Amniotic epithelial cell (primary cell): ENCODE results near the gene MTMR2.

ENCODE experiments used
- DNase-seq: peaks from one replicate; pipeline ENCODE4 v3.0.0-alpha.2; 2010; ENCODE audit warnings: low read depth

MTMR2 gene

DNA sequence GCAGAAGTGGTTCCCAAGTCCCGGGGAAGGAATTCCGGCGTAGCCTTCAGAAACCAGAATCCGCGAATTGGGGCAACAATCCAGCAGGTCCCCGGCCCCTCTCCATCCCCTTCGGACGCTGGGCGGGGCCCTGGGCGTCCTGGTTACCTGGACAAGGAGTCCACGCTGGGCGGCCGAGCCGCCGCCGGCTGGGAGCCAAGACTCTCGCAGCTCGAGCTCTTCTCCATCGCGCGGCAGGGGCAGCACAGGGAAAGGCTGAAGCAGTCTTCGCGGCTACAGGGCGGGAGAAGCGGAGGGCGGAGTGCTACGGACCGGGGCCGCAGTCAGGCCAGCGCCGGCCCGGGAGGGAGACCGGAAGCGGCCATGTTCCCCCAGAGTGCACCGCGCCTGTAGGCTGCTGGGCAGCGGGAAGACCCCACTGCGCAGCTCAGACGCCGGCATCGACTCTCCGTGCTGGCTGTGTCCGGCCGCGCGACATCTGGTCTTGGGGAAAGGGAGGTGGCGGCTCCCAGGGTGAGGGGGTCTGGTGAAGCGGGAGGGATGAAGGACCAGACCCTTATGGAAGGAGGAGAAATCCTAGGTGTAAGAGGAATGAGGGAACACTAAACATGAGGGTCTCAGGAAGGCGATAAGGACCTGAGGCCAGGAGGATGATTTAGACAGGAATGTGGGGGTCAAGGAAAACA lies at the start of gene MTMR2:
Gene MTMR2 (minus strand): TSS at position 380 of the 686 bp plus-strand sequence. CDS start 153 bp downstream, at position 227.
- peak; percentile 59 for DNase-seq

DNA sequence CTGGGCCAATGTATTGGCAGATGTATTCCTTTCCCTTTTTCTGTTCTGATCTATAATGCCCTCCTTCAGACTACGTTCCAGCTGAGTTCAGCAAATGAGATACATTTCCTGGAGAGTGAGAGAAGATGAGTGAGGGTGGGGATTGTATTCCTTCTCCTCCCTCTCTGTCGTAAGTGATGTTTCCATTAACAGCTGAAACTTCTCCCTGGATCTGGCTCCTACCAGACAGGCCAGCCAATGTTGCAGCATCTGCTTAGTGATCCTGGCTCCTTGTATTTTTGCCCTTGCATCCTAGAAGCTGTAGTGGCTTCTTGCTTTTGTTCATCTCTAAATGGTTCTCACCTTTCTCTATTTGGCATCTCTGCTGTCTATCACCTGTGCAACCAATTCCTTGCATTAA lies 48.2 kb upstream of the MTMR2 start:
- DNase-seq: no peak

DNA sequence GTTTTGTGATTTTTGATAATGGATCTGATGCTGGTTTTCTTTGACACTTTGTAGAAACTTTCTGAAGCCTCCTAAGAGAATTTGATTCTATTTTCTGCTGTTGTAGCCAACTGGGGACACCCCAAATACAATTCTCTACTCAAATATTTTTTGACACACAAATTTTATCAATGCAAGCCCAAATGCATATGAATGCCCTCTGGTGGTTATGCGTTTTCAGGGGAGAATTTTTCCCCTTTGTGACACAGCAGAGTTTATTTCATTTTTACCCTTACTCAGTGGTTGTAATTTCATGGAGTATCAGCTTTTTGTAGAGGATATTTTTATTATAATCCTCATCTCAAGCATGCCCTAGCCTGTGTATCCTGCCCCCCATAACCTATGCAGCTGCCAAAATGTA lies 44.7 kb upstream of the MTMR2 start:
- DNase-seq: no peak

DNA sequence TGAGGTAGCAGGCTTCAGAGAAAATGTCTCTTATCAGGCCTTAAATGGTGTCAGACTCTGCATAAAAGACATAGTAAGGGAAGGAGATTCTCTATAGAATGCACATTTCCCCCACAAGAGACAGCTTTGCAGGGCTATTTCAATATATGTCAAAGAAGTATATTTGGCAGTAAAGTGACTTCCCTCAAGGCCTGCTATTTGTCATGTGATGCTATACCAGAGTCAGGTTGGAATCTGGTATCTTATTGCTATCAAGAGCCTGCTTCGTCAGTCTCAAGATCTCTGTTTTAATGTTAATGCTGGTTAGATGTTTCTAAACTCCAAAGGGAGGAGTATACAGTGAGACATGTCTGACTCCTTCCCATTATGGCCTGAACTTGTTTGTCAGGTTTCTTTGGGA lies 40.4 kb upstream of the MTMR2 start:
- DNase-seq: no peak

DNA sequence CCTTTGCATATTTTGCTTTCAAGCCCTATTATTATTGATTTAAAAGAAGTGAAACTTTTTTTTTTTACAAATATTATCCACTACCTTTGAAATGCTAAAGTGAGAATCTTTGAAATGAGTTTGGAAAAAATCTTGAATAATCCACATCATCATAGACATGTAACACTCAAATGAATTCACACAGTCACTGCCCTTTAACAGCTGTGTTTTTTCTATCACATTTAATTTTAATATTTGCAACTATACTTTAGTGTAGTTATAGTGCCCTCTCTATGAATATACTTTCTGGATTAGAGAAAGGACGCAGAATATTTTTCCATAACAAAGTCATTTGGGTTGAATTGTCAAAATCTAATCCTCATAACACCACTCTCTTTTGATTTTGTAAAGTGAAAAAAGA lies 37.9 kb upstream of the MTMR2 start:
- DNase-seq: no peak

DNA sequence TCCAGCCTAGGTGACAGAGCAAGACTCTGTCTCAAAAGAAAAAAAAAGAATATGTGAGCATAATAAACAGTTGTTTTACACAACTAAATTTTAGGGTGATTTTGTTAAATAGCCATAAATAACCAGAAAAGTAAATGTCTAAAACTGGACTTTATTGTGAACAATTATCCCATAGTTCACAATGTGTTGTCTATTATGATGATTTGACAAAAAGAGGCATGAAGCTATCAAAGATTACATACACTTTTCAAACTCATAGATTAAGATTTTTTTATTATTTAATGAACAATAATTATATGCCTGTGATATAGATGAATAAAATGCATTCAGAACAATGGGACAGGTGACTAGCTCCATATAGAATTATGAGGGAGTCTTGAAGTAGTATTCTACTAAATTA lies 27.0 kb upstream of the MTMR2 start:
- DNase-seq: no peak

DNA sequence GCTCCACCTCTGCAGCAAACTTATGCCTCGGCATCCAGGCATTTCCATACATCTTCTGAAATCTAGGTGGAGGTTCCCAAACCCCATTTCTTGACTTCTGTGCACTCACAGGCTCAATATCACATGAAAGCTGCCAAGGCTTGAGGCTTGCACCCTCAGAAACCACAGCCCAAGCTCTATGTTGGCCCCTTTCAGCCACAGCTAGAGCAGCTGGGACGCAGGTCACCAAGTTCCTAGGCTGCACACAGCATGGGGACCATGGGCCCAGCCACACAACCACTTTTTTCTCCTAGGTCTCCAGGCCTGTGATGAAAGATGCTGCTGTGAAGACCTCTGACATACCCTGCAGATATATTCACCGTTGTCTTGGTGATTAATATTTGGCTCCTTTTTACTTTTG lies 24.7 kb upstream of the MTMR2 start:
- no peak for DNase-seq

DNA sequence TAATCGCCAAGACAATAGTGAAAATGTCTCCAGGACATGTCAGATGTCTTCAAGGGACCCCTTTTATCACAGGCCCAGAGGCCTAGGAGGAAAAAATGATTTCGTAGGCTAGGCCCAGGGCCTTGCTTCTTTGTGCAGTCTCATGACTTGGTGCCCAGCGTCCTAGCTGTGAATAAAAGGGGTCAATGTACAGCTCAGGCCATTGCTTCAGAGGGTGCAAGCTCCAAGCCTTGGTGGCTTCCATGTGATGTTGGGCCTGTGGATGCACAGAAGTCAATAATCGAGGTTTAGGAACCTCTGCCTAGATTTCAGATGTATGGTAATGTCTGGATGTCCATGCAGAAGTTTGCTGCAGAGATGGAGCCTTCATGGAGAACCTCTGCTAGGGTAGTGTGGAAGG lies 20.7 kb upstream of the MTMR2 start:
- no peak for DNase-seq

DNA sequence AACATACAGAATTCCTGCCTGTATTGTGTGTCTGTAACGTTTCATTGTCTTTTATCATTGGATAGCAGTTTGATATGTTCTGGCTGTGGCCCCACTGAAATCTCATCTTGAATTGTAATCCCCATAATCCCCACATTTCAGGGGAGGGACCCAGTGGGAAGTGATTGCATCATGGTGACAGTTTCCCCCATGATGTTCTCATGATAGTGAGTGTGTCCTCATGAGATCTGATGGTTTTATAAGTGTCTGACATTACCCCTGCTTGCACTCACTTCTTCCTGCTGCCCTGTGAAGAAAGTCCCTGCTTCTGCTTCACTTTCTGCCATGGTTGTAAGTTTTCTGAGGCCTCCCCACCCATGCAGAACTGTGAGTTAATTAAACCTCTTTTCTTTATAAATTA lies 19.6 kb upstream of the MTMR2 start:
- no peak for DNase-seq

DNA sequence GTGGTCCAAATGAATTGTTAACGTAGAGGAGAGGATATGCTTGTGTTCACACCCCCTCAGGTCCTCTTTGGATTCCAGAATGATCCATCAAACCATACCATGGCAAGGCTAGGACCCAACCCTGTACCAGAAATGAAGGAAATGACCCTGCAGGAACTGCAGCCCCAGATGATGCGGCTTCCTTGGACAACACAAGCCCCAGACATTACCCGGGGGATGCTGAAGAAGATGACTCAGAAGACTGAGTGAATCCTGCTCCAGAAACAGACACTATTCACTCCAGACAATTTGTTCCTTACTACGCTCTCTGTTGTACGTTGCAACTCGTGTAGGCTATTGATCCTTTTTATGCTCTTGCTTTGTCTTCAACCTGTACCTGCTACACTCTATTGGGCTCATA lies 15.2 kb upstream of the MTMR2 start:
- no peak for DNase-seq

DNA sequence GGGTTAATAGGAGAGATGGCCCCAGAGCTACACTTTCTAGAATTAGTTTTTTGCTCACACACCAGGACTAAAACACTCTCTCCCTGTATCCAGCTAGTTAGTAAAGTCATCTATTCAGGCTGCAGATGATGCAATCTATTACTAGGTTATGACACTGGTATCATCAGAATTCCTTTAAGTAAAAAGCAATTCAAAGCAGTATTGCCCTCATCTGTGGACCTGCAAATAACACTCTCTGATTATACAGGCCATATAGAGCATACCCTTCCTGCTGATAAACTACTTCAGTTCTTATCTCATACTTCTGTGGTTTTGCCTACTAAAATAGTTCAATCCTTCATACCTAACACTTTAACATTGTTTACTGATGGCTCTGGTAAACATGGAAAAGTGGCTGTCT lies 13.5 kb upstream of the MTMR2 start:
- DNase-seq: peak; percentile 38

DNA sequence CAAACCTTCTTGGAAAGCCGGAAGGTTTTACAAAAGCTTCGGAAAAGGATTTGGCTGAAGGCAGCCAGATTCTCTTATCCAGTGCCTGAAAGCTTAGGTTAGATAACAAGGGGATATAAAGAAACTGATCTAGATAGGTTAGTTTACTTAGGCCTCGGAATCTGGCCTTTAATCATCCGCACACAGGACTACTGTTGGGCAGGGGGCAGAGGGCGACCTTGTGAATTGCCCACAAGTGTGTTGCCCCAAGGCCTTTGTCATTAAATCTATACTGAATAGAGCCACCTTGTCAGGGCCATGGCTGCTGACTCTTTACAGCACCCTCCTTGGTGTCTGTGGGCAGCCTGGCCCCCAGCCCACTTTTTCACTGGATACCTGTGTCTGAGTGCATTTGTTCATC lies 9.7 kb upstream of the MTMR2 start:
- no peak for DNase-seq

DNA sequence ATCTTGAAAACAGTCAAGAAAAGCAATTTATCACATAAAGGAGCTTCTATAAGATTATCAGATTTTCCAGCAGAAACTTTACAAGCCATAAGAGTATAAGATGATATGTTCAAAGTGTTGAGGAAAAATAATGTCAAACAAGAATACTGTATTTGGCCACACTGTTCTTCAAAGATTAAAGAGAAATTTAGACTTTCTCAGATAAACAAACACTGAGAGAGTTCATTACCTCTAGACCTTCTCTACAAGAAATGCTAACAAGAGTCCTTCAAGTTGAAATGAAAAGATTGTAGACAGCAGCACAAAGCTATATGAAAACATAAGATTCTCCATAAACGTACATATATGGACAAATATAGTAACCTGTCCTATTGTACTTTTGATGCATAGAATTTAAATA lies 8.0 kb upstream of the MTMR2 start:
- no peak for DNase-seq

DNA sequence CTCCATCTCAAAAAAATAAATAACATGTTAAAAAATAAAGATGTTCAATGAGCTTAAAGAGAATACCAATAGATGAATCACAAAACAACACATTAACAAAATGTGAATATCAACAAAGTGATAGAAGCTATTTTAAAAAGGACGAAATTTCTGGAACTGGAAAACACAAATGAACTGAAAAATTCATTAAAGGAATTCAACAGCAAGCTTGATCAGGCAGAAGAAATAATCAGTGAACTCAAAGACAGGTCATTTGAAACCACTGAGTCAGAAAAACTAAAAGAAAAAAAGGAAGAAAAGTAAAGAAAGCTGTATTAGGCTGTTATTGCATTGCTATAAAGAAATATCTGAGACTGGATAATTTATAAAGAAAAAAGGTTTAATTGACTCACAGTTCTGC lies 7.0 kb upstream of the MTMR2 start:
- no peak for DNase-seq

DNA sequence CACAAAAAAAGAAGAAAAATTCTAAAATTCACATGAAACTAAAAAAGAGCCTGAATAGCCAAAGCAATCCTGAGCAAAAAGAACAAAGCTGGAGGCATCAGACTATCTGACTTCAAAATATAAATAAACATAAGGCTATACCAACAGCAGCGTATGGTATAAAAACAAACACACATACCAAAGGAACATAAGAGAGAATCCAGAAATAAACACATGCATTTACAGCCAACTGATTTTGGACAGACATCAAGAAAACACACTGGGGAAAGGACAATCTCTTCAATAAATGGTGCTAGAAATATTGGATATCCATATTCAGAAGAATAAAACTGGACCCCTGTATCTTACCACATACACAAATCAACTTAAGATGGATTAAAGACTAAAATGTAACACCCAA lies 2.8 kb upstream of the MTMR2 start:
- DNase-seq: no peak

DNA sequence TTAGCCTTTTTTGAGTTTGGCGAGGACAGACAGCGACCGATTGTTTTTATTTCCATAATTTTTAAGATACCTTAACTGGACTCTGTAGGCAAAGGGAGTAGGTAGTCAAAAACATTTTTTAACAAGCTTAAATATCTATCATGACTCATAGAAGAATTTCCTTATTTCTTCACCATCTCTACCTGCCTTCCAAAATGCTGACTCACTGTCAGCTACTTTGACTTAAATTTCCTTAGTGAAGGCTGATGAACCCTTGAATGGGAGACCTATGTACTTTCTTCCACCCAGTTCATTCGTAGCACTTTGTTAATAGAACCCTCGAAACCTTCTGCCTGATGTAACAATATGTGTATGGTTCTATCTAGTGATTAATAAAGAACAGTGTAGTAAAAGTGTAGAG lies 1.1 kb upstream of the MTMR2 start:
- DNase-seq: peak; percentile 45

DNA sequence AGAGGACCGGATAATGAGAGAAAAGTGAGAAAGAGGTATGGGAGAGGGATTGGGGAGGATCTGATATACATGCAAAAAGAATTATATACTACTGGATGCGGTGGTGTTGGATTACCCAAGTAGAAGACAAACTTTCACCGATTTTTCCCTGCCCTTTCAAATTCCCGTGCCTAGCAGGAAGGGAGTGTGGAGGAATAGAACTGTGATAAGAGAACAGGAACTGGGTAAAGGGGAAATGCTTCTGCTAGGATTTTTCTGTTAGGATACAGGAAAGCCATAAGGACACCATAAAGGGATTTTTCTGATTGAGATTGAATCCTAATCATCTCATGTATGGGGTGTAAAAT lies 480 bp upstream of the MTMR2 start:
- peak; percentile 63 for DNase-seq

DNA sequence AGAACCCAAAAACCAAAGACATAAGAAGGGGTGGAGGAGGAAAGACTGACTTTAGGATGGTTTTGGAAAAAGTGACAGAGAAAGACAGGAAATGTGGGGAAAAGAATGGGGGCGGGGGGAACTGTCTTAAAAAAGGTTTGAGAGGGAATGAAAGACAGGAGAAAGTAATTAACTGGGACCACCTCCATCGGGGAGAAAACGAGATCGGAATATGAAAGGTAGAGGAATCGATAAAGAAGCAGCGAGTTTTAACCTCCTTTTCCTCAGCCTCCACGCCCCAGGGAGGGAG lies 524 bp downstream of the MTMR2 start:
- no peak for DNase-seq

DNA sequence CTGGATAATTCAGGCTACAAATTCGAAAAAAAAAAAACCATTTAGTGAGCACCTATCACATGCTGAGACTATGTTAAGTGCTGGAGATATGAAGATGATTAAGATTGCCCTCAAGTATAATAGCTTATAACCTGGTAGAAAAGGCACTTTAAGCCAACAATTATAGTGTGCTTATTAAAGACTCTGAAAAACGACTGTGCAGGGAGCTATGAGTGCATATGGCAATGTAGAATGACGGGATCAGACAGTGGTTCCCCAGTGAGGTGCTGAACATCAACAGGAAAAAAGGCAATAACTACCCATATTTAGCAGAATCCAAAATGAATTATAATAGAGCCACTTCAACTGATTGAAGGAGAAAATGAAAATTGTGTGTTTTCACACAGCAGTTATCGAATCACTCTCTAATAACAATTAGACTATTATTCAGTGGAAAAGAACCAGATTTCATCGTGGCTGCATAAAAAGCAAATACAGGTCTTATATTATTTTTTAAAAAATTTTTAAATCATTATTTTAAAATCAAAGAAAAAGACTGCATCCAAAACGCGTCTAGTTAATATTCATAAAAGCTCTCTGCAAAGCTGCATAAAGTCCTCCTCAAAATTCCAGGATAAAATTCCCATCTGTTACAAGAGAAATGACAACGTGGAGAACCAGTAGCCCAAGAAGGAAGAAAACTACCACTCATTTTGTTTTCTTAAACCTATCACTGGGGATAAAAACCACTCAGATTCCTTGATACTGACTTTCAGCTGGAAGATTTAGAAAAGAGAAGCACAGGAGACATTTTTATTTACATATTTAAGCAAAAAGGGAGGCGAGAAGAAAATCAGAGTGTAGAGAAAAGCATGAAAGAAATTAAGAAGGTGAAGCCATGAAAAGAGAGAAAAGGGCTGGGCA lies 1.1 kb downstream of the MTMR2 start:
- DNase-seq: no peak

DNA sequence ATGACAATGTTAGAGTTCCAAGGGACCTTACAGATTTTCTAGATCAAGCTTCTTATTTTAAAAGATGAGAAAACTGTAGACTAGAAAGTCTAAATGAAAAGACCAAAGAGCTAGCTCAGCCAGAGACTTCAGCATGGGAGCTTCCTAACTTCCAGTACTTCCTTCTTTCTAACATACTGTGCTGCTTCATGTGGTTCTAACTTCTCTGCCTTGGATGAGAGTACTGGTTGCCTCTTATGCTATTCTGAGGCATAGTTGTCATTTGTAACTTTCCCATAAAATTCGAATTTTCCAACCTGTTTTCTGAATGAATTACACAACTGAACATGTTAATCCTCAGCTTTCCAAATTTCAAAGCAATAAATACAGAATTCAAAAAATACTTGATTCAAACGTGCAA lies 1.8 kb downstream of the MTMR2 start:
- no peak for DNase-seq

DNA sequence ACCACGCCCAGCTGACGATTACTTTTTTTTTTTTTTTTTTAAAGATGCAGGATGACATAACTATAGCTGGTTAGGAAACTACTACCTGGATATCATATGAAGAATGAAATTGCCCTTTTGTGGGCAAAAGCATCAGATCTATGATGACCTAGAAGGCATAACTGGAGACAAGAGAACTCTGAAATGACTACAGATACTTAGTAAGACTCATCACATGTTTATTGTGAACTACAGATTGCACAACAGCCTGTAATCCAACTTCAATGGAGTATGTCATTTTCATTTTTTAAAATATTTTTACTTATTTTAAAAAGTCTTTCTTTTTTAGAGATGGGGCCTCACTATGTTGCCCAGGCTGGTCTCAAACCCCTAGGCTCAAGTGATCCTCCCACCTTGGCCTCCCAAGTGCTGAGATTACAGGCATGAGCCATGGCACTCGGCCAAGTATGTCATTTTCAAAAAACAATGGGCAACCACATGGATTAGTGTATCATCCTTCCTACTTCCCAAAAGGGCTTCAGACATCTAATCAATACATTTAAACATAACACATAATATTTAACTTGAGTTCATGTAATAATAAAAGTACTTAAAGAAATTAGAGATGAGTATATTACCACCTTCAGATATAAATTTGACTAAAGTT lies 3.3 kb downstream of the MTMR2 start:
- peak; percentile 68 for DNase-seq

DNA sequence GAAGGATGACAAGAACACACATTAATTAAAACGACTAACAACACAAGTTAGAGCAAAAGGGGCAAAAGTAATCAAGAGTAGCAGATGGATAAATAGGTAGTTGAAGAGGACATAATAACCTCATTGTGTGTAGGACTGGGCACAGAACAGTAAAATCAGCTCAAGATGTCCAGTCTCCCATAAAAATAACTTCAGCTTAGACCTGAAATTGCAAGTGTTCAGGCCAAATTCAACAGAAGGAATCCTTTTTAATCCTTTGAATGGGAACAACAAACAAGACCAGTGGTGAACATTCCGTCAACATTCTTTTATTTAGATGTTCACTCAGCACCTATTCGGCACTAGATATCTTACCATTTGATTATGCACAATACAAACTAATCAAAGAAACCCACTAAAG lies 4.4 kb downstream of the MTMR2 start:
- DNase-seq: no peak

DNA sequence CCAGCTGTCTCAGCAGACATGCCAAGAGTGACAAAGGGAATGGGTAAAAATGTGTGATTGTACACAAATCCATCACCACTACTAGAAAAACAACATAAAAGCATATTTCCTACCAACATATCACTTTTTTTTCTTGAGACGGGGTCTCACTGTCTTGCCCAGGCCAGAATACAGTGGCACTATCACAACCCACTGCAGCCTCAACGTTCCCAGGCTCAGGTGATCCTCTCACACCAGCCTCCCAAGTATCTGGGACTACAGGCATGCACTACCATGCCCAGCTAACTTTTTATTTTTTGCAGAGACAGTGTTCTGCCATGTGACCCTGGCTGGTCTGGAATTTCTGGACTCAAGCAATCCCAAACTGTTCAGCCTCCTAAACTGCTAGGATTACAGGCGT lies 5.2 kb downstream of the MTMR2 start:
- DNase-seq: no peak

DNA sequence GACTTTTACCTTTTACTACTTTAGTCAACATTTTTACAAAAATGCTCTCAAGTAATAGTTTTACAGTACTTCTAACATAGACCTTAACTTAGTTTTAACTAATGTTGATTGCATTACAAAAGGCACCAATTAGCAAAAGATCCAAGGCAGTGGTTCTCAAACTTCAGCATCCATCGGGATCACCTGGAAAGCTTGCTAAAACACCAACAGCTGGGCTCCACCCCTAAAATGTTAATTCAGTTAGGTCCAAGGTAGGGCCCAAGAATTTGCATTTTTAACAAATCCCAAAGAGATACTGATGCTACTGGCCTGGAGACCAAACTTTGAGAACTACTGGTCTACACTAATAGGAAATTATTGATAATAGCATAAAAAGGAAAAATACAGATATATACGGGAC lies 5.9 kb downstream of the MTMR2 start:
- no peak for DNase-seq
